HG03139 (cell line): ENCODE measurements around the gene CCDC70.

Experiments used
- ATAC-seq: cut with Tn5 transposase; IDR thresholded peaks from one replicate; pipeline ENCODE4 v1.9.1; 2021; ENCODE audit not compliant: unreplicated experiment

Gene CCDC70

GRCh38 chr13:51828730-51829567 is 32.8 kb upstream of the CCDC70 start:
- no peak for ATAC-seq

GRCh38 chr13:51829568-51829899 is 32.2 kb upstream of the CCDC70 start:
- ATAC-seq = no peak

- no peak for ATAC-seq
These were observed 30.2 kb upstream of the CCDC70 start for GRCh38 chr13:51831519-51831918.

GRCh38 chr13:51832471-51833152 is 29.2 kb upstream of the CCDC70 start:
- no peak for ATAC-seq

- ATAC-seq = no peak
These were observed 27.8 kb upstream of the CCDC70 start for GRCh38 chr13:51833980-51834379.

- no peak for ATAC-seq
These were observed 27.1 kb upstream of the CCDC70 start for GRCh38 chr13:51834581-51835171.

- ATAC-seq = no peak
These were observed 24.8 kb upstream of the CCDC70 start for GRCh38 chr13:51837016-51837415.

- ATAC-seq = no peak
These were observed 23.4 kb upstream of the CCDC70 start for GRCh38 chr13:51838240-51838846.

GRCh38 chr13:51839711-51840540 is 21.8 kb upstream of the CCDC70 start:
- no peak for ATAC-seq

- ATAC-seq = no peak
These were observed 20.9 kb upstream of the CCDC70 start for GRCh38 chr13:51840917-51841316.

GRCh38 chr13:51841732-51842131 is 20.0 kb upstream of the CCDC70 start:
- ATAC-seq = no peak

- ATAC-seq = no peak
These were observed 18.2 kb upstream of the CCDC70 start for GRCh38 chr13:51843529-51843928.

- ATAC-seq = no peak
These were observed 16.8 kb upstream of the CCDC70 start, which contains the start of gene TMEM272 for GRCh38 chr13:51844862-51845573. TMEM272 (minus strand) TSS chr13:51845177; CDS start chr13:51838530, 6,647 bp downstream.

- no peak for ATAC-seq
These were observed 16.0 kb upstream of the CCDC70 start for GRCh38 chr13:51845574-51846318.

- no peak for ATAC-seq
These were observed 15.0 kb upstream of the CCDC70 start for GRCh38 chr13:51846756-51847155.

GRCh38 chr13:51848674-51849073 is 13.1 kb upstream of the CCDC70 start:
- no peak for ATAC-seq

GRCh38 chr13:51849145-51850101 is 12.3 kb upstream of the CCDC70 start:
- ATAC-seq = no peak

- no peak for ATAC-seq
These were observed 5.6 kb upstream of the CCDC70 start for GRCh38 chr13:51856027-51856736.
